Activated T-helper 1 cell treated with Interleukin-2 at 50 U/mL for 16 hours (primary cell): ENCODE results near the gene PRB4.
"Not testable (repeated sequence)": the region's sequence is repeated elsewhere in the genome, so short reads cannot be mapped to it uniquely, and the experiment has no call there.

Experiments used
- DNase-seq: peaks from one replicate; pipeline ENCODE4 v3.0.0-alpha.2; 2020; ENCODE audit warnings: low read depth

PRB4 gene

DNA sequence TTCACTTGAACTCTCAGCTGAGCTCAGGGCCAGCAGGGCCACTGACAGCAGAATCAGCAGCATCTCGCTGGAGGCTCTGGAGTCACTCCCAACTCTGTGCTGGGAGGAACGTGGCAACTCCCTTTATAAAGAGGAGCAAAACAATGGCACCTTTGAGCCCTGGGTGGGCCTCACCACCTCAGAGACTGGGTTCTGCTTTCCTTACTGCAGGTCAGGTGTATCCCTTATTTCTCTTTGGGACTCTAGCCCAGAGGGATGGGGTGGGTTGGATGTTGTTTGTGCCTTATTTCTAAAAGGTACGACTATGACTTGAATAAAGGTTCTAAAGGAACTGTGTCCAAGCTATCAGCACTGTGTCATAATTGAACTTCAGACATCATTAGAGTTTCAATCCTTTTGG is at the start of gene PRB4:
Gene PRB4 (minus strand): TSS at position 101 of the 400 bp plus-strand sequence. CDS start 38 bp downstream, at position 63.
- no peak for DNase-seq

GRCh38 chr12:11351736-11352135 is 41.5 kb upstream of the PRB4 start:
- DNase-seq, result not testable (repeated sequence)

DNA sequence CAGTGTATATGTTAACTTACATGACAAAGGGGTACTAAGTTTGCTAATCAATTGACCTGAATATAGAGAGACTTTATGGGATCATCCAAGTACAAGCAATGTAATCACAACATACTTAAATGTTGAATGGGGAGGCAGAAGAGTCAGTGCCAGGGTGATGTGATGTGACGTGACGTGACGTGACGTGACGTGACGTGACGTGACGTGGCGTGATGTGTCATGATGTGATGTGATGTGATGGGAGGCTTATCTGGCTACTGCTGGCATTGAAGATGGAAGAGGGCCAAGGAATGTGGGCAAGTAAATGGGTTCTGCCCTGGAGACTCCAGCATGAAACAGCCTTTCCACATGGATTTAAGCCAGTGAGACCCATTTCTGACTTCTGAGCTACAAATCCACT is 38.2 kb upstream of the PRB4 start:
- no peak for DNase-seq

DNA sequence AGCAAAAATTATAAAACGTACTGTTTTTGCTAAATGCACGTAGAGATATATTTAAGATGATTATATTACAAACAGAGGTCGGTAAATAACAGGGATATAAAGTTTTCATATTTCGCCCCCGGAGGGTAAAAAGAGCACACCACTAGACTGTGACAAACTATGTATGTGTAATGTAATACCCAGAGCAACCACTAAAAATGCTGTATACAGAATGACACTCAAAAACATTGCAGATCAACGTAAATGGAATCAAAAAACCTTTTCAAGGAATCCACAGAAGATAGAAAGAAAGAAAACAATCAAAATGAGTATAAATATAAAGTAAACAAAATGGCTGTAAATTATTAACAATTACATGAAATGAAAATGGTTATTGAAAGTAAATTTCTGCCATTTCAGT is 37.6 kb upstream of the PRB4 start:
- DNase-seq, result no peak

GRCh38 chr12:11344500-11344899 is 34.3 kb upstream of the PRB4 start:
- DNase-seq, result no peak

DNA sequence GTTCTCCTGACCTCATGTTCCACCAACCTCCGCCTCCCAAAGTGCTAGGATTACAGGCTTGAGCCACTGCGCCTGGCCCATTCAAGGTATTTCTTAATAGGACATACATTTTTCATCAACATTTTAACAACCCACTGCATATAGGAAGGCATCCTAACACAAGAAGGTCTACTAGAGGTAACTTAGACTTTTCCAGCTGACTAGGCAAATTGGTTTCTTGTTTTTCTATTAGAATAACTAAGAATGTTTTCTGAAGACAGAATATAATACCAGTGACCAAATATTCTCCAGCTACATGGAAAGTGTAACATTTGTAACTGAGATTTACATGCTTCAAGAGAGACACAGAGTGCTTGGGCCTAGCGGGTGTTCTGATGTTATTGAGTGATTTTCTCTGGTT is 14.2 kb upstream of the PRB4 start:
- DNase-seq, result no peak

- DNase-seq, result no peak
These were observed 11.7 kb upstream of the PRB4 start for GRCh38 chr12:11321980-11322379.

DNA sequence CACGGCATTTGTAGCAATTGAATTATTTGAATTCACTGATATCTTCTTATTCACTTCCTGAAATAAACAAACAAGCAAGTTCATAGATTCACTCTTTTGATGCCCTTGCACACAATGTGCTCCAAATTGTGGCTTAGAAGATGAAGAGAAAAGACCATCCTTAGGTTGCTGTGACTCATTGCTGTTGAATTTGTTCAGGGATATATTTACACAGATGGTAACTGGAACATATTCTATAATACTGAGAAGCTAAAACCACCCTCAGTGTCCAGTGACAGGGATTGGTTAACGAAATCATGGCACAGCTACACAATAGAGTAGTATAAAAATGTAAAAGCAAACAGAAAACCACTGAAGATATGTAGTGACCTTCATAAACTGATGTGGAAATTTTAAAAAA is 3.1 kb downstream of the PRB4 start:
- DNase-seq, result no peak

DNA sequence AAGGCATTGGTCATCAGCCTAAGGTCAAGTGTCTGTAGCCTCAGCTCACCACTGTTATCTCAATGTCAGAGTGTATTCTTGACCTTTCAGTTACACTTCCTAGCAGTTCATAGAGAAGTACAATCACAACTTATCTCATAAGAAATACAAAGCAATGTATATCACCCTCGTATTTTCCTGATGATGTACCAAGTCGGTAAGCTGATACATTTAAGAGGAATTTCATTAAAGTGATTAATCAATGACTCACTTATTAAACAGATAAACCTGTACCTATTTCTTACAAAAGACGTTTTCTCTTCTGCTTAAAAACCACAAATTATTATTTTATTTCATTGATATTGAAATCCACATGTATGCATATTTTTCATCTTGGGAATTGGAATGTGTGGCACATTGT is 36.8 kb downstream of the PRB4 start:
- DNase-seq, result no peak

DNA sequence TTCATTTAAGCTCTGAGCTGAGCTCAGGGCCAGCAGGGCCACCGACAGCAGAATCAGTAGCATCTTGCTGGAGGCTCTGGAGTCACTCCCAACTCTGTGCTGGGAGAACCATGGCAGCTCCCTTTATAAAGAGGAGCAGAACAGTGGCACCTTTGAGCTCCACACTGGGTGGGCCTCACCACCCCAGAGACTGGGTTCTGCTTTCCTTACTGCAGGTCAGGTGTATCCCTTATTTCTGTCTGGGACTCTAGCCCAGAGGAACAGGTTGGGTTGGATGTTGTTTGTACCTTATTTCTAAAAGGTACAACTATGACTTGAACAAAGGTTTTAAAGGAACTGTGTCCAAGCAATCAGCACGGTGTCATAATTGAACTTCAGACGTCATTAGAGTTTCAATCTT is 40.6 kb downstream of the PRB4 start, which contains the start of gene PRB3:
Gene PRB3 (minus strand): TSS at position 101 of the 400 bp plus-strand sequence. CDS start 38 bp downstream, at position 63.
- DNase-seq, result no peak

DNA sequence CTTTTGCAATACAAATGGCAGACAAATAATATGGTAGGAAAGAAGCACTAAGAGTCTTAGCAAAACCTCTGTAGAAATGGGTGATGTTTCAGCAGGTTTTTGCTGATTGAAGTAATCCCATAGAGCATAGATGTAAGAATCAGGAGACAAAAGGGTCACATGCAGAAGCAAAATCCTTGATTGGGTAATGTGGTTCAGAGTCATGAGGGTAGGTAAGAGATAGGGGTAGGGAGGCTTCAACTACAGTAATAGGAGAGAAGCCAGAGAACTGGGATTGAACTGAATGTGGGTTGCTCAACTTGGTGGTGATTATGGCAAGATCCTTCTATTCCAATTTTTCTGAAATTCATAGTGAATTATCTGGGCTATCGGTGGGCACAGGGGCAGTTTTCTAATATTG is 45.7 kb downstream of the PRB4 start:
- no peak for DNase-seq
